Stimulated activated CD4-positive, alpha-beta T cell treated with anti-CD3 and anti-CD28 coated beads, Interleukin-2, amount 100 ng/mL, for 48 hours (primary cell): ENCODE data around the gene CDC45.

Experiments
- DNase-seq, 2 donors: peaks; one replicate each; pipeline ENCODE4 v3.0.0-alpha.2; 2020

Gene CDC45

DNA sequence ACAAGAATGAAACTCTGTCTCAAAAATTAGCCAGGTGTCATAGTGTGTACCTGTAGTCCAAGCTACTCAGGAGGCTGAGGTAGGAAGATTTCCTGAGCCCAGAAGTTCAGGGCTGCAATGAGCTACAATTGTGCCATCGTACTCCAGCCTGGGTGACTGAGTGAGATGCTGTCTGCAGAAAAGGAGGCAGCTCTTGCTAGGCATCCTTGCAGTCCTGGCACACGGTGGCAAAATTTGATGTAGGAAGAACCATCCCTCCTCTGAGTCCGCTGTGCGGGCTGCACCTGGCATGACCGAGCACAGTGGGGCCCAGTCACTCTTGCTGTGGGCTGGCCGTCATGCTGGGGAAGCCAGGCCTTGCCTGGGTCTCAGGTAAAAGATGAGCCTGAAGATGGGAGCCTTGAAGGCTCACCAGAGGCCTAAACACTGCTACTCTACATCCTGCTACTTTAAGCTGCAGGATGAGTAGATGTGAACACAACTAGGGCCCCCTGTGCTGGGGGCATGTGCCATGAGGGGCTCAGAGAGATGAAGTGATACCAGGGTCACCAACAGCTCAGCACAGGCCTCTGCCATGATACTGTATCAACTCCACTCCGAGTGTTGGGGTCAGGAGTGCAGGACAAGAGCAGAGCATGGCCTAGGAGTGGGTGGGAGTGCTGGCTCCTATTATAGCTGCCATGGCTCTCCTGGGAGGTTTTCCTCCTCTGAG is 18.6 kb downstream of the CDC45 start:
- no peak for DNase-seq

DNA sequence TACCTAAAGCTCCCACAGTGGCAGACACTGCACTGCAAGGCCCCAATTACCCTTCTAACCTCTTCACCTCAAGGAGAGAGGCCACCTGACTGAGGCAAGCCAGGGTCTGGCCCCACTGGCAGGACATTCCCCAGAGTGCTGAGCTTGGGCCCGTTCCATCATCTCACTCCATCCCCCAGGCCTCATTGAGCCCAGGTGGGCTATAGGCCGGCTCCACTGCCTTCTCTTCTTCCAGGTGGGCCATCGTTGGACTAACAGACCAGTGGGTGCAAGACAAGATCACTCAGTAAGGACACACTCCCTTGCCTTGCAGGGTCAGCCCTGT is 19.1 kb downstream of the CDC45 start:
- no peak for DNase-seq

DNA sequence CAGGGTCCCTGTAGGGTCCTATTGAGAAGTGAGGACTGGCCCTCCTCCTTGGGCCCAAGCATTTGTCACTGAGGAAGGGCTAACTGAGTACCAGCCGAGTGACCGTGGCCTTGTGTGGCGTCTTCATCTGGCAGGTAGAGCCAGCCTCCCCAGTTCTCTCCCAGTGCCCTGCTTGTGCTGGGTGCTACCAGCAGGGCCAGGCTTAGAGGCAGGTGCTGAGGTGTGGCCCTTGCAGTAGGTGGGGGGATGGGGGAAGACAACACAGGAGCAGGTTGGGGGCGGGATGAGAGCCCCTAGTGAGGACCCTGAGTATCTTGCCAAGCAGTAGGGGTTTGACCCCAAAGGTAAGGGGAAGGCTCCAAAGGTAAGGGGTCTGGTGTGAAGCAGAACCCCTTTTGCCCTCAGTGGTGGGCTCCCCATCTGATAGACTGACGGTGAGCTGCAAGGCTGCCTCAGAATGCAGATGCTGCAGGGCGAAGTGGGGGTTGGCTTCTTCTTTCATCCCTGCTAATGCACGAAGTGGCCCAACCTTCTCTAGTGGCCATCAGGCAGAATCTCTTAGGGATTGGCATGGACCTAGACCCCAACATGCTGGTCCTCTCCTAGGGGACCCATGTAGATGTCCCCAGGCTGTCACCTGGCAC is 19.6 kb downstream of the CDC45 start:
- DNase-seq: no peak

DNA sequence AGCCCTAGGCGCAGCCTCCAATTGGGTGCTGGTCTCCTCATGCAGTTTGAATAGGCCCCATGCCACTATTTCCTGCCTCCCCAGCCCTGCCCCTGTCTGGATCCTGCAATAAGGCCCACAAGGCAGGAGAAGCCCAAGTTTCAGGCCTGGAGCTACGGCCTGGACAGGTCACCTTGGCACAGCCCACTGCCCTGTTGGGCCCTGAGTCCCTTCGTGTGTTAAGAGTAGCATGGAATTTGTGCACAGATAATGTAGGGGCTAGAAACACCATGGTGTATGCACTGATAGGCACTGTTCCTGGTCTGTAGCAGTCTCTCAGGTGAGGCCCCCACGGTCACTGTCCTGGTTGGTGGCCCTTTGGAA is 20.1 kb downstream of the CDC45 start:
- no peak for DNase-seq

DNA sequence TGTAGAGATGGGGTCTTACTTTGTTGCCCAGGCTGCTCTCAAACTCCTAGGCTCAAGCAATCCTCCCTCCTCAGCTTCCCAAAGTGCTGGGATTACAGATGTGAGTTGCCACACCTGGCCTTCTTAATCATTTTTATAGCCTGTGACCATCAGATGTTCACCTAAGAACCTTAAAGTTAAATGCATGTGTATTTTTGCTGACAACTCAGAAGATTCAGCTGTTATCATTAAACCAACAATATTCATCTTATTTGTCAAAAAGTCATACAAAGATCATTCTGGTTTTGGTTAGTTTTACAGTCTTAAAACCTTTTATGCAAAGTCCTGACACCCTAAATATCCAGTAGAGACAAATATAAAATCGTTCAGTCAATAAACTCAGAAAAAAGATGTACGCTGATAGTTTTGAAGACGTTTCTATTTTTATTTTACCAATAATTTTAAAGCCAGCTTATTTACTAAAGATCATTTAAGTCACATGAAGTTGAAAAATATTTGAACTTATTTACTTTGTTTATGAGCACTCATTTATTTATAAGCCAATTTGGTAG is 22.3 kb downstream of the CDC45 start:
- no peak for DNase-seq

DNA sequence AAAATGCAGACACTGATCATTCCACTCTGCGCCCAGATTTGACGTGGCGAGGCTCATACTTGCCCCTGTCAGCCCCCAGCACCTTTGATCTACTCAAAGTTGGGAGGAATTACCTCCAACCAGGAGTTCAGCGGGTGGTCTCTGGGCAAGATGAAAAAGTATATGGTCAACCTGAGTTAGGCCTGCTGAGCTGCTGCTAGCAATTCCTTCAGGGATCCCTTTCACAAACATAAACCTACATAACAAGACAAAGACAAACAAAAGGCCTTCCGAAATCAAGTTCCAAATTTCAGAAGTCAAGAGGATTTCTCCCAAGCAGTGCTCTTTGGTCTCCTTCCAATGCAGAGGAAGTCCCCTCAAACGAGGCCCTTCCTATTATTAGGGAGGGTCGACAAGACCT is 23.6 kb downstream of the CDC45 start:
- DNase-seq: no peak

DNA sequence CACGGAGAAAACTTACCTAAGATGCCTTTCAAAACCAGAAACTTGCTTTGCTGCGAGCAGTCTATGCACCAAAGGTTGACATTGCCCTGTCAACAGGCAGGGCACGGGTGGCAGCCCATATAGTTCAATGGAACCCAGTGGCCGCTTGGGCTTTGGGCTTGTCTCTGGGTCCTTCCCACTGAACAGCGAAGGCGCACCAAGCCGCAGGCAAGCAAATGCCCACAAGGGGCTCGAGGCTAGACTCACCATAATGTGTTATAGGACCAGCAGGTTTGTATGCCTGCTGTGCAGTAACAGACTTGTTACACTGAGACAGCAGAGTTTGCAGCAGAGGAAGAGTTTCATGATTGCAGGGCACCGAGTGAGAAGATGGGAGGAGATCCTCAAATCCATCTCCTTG is 24.1 kb downstream of the CDC45 start:
- DNase-seq: no peak

DNA sequence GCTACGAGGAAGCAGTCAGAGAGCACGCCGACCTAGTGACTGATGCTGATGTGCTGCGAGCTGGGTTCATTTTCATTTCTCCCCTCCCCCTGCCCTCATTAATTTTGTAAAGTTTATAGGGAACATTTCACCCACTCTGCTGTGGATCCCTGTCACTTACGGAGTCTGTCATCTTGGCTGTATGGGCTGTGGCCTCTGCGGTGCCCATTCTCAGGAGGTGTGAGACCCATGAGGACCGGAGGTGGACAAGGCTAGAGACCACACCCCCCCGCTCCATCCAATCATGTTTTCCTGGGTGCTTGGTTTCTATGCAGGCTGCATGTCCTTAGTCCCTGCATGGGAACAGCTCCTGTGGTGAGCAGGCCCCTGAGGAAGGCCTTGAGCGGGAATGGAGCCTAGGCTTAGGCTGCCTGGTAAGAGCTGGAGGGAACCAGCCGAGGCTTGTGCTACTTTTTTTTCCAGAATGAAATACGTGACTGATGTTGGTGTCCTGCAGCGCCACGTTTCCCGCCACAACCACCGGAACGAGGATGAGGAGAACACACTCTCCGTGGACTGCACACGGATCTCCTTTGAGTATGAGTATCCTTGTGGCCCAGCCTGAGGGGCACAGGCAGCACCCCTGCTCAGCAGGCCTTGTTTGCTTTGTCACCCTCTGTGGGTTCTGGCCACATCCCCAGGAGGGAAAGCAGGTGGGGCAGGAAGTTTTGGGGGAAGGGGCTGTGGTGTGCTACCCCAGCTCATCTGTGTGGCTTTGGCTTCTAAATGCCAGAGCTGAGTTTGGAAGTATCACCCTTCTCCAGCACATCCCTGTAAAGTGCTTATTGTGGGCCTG is 25.4 kb downstream of the CDC45 start:
- DNase-seq: no peak

DNA sequence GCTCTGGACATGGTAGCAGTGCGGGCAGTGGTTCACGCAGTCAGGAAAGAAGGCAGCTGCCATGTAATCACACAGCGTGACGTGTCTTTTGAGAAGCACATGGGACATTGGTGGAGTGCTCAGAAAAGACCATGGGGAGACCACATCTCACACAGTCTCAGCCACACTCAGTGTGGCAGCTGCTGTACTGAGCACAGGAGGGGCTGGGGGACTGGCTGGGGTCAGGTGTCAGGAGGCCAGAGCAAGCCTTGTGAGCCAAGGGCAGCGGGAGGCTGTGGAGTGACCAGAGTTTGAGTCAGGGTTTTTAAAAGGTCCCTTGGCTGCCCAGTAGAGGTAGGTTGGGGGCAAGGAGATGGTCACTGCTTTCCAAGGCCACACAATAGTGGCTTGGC is 26.0 kb downstream of the CDC45 start:
- no peak for DNase-seq

DNA sequence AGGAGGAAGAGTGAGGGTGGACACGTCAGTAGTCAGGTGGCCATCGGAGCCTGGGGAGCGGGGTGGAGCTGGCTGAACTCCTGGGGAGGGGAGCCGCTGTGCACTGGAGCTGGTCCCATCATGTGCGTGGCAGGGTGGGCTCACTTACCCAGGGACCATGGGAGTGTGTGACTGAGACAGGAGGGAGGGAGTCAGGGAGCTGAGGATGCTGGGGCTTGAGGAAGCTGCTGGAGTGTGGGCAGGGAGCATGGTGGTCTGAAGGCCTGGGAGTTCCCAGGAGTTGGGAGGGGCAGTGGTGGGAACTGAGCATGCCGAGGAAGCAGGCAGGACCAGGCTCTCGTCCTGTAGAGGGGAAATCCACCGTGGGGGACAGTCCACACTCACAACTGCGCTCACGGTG is 26.5 kb downstream of the CDC45 start:
- no peak for DNase-seq

DNA sequence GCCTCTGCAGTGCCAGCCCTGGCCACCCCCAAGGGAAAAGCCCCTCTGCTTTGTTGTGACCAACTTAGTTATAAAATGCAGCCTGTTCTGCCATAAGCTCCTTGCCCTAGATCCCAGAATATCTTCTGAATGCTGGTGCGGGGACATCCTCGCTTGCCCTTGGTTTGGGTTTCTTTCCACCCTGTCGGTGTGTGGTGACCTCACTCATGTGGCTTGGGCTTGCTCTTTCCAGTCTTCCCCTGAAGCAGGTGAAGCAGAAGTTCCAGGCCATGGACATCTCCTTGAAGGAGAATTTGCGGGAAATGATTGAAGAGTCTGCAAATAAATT is 27.8 kb downstream of the CDC45 start:
- DNase-seq: no peak

DNA sequence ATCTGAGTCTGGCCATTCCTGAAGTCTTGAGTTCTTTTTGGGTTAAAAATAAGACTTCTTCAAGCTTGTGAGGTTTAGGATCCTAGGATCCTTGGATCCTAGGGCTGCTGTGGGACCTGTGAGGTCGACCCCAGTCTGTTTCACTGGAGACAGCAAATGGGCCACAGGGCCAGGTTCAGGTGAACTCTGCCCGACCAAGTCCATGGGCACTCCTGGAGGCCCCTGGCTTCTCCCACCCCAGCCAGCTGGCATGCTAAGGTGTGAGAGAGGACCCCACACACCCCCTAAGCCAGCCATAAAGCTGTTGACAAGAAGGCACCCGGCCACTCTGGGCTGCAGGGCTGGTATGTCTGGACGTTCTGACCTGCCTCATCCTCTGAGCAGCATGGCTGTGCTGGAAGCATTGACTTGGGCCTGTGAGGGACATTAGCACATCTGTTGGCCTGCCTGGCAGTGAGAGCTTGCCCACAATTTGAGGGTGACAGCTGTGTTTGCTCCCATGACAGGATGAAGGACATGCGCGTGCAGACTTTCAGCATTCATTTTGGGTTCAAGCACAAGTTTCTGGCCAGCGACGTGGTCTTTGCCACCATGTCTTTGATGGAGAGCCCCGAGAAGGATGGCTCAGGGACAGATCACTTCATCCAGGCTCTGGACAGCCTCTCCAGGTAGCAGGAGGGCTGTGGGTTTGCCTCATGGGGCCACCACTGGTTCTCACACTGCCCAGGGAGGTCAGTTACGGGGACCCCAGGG is 28.5 kb downstream of the CDC45 start:
- DNase-seq: no peak

DNA sequence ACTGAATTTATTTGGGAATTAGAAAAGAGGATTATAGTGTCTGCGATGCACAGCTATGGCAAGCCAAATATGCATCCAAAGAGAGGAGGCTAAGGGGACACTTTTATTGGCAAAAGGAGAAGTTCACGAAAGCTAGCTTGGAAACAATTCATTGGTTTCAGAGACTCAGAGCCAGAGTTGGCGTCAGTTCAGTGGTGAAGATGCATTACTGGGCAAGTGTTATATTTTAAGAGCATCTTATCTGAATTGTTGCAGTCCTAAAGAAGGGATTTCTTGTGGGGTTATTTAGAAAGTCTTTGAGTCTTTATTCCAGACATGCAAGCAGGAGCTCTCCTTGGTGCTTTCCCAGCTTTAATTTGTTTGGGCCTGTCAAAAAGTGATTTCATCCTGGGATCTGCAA is 29.5 kb downstream of the CDC45 start:
- no peak for DNase-seq

DNA sequence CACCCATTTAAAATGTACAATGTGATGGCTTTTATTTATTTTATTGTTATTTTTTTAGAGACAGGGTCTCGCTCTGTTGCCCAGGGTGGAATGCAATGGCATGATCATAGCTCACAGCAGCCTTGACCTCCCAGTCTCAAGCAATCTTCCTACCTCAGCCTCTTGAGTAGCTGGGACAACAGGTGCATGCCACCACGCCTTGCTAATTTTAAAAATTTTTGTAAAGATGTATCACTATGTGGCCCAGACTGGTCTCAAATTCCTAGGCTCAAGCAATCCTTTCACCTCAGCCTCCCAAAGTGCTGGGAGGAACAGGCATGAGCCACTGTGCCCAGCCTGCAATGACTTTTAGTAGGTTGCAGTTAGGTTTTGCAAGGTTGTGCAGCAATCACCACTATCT is 30.2 kb downstream of the CDC45 start:
- DNase-seq: no peak

DNA sequence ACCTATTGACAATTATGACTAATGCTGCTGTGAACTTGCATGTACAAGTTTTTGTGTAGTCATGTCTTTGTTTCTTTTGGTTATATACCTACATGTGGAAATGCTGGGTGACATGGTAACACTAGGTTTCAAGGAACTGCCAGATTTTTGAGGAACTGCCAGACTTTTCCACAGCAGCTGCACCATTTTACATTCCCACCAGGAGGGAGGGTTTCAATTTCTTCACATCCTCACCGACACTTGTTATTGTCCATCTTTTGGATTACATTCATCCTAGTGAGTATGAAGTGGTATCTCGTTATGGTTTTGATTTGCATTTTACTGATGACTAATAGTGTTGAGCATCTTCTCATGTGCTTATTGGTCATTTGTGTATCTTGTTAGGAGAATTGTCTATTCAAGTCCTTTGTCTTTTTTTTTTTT is 31.2 kb downstream of the CDC45 start:
- no peak for DNase-seq

DNA sequence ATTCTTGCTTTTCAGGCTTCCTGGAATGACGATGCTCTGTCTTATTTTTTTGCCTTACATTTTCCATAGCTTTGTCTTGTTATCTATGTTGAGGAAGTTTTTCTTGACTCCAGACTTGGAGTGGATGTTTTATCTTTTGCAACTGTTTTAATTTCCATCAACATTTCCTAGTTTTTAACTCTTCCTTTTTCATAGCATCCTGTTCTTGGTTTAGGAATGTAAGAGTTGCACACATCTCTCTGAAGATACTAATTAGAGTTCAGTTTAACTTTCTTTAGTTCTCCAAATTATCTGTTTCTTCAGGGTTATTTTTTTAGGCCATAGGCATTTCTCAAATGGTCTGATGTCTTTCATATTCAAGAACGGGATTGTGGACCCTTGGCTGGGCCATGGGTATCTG is 34.1 kb downstream of the CDC45 start:
- no peak for DNase-seq

DNA sequence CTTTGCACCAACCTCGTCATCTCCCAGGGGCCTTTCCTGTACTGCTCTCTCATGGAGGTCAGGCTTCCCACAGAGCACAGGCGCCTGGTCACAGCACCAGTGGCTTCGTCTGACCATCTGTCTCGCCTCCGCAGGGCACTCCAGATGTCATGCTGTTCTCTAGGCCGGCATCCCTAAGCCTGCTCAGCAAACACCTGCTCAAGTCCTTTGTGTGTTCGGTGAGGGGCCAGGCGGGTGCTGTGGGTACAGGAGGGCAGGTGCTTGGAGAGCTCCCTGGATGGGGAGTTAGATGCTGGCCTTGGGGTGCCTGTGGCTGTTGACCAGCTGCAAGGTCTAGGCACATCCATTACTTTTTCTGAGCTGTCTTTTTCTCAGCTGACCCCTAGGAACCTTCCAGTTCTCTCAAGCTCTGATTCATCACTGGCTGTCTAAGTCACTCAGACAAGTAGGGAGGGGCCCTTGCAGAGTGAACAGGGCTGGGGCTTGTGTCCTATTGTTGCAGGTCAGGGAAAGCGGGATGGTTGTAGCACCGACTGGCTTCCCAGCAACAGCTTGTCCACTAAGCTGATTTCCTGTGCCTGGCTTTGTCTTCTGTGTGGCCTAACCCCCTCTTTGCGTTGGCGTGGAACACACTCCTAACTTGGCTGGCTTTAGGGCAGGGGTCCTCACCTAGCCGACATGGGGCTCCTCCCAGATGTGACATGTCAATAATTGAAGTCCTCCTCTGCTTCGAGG is 35.3 kb downstream of the CDC45 start:
- DNase-seq: no peak

DNA sequence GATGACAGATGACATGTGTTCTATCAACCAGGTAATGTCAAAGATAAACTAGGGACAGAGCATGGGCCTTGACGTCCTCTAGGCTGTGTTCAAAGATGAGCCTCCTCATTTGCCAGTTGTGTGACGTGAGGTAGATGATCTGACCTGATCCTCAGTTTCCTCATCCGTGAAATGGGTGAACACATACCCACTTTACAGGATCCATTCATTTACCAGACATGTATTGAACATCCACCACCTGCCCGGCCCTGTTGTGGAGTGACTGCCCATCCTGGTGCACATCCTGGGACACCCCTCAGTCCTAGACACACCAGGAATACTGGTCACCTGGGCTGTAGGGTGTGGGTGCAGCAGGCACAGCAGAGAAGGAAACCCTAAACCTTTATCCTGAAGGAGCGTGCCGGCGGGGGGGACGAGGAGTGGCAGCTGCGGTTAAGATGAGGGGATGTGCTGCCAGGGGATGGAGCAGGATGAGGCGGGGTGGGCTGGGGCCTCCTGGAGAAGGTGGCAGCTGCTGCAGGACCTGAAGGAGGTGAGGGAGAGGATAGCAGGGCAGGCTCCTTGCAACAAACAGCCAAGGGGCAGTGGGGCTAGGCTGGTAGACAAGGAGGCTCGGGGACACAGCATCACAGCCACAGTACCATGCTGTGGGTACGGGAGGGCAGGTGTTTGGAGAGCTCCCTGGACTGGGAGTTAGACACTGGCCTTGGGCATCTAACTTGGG is 36.1 kb downstream of the CDC45 start:
- DNase-seq: no peak

DNA sequence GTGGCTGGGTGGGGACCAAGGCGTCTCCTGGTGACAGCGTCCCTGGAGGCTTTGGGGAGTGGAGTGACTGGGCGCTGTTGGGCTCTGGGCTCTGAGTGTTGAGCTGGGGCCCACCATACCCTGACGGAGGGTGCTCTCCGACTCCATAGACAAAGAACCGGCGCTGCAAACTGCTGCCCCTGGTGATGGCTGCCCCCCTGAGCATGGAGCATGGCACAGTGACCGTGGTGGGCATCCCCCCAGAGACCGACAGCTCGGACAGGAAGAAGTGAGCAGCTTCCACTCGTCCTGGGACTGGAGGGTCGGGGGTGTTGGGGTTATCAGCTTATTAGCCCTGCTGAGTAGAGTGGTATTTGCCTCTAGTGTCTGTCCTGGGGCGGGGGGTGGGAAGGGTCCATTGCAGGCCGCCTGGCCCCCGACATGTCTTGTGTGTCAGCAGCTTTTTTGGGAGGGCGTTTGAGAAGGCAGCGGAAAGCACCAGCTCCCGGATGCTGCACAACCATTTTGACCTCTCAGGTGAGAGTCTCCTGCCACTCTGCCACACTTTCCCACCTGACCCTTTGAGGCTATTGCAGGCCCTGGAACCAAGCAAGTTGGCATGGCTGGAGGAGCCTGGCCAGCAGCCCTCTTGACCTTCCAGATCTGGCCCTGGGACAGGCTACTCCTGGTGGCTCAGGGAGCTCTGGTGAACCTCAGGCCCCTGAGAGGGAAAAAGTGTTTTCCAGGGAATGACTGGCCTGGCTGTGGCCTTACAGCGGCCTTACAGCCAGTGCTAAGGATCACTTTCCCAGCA is 36.9 kb downstream of the CDC45 start:
- DNase-seq: no peak

DNA sequence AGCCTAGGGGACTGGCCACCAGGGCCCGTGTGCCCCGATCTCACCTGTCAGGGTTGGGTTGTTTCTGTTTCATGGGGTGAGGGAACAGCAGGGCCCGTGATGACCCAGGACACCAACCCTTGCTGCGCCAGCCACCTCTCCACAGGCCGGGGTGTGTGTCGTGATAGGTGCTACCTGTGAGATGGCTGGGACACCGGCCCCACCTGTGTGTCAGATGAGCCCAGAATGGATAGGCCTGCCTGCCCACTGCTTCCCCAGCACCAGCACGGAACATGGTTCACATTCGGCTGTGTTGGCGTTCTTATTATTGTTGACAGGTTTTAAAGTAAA is 37.4 kb downstream of the CDC45 start:
- DNase-seq: no peak

DNA sequence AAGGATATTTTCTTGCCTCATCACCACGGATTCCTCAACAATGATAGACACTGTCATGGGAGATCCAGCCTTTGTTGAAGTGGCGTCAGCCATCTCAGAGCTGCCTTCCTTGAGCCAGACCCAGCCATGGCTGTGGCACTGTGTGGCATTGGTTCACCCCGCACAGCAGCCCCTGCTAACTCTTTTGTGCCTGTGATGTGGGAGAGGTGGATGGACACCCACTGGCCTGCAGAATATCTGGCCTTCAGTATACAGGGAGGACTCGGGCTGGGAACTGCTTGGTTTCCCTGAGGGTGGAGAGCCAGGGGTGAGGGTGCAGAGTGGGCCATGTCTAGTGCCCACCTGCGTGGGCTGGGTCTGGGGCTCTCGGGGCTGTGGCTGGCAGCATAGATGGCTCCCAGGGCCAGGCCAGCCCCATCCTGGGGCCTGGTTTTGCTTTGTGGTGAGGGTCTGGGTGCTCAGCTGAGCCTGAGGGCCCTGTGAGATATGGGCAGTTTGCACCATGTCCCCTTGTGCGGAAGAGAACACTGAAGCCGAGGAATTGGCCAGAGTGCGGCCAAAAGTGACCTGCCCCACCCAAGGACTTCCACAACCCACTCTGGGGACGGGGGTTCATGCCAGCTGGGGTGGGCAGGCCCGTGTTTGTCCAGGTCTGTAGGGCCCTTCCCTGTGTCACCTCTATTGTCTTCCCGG is 38.3 kb downstream of the CDC45 start:
- no peak for DNase-seq
